Thymus (tissue), 11 donors: Measurements from ENCODE around the gene CLPTM1. TPM values are rescaled to one million over a fixed set of nuclear protein-coding genes. Genes with fewer than 3 reads are reported as not detected.
"Not testable (repeated sequence)": the region's sequence is repeated elsewhere in the genome, so short reads cannot be mapped to it uniquely, and the experiment has no call there.

ENCODE experiments used
- DNase-seq, 9 donors: peaks; one replicate each; pipeline ENCODE4 v3.0.0-alpha.2; 2013; ENCODE audit warnings: low spot score in 9 of 9, low read depth in 6 of 9, missing footprints in 1 of 9
- H3K27ac ChIP-seq, 2 donors: one replicate each; pipeline ENCODE4 v1.5.1; 2013; ENCODE audit warnings: control low read depth in 1 of 2, low read depth in 1 of 2, low read length in 1 of 2, mild to moderate bottlenecking in 1 of 2, moderate library complexity in 1 of 2
- H3K27me3 ChIP-seq, 2 donors: one replicate each; pipeline ENCODE4 v1.5.1; 2013; ENCODE audit warnings: low read length in 1 of 2; ENCODE audit not compliant: control insufficient read depth in 2 of 2, insufficient read depth in 1 of 2
- H3K36me3 ChIP-seq, 2 donors: one replicate each; pipeline ENCODE4 v1.5.1; 2013; ENCODE audit warnings: low read length in 1 of 2, mild to moderate bottlenecking in 1 of 2, moderate library complexity in 1 of 2; ENCODE audit not compliant: control insufficient read depth in 2 of 2, insufficient read depth in 2 of 2
- H3K4me1 ChIP-seq, 2 donors: one replicate each; pipeline ENCODE4 v1.5.1; 2013; ENCODE audit warnings: low read length in 2 of 2; ENCODE audit not compliant: control insufficient read depth in 2 of 2, insufficient read depth in 2 of 2
- H3K4me3 ChIP-seq, 2 donors: one replicate each; pipeline ENCODE4 v1.5.1; 2013; ENCODE audit warnings: low read length in 2 of 2, control low read depth in 1 of 2, mild to moderate bottlenecking in 1 of 2
- H3K9me3 ChIP-seq, 2 donors: one replicate each; pipeline ENCODE4 v1.5.1; 2013; ENCODE audit warnings: low read length in 1 of 2, mild to moderate bottlenecking in 1 of 2; ENCODE audit not compliant: control insufficient read depth in 2 of 2, insufficient read depth in 1 of 2
- whole genome bisulfite sequencing: extraction: QIAGEN DNeasy Blood & Tissue Kit; methylation state at CpG from one replicate; pipeline ENCODE4 v1.1.7; 2013; 5-methylcytosine and 5-hydroxymethylcytosine counted together
- polyA plus RNA-seq: library from polyadenylated mRNA; stranded (reverse); fragments of 200-250 nt; gene quantifications from one replicate; pipeline ENCODE4 v1.2.3, GENCODE V29; 2013
- total RNA-seq: library from RNA; stranded (reverse); fragments of 120-200 nt; gene quantifications from one replicate; pipeline ENCODE4 v1.2.4, GENCODE V29; 2013
- donor health status: healthy.

Gene CLPTM1
- total and polyA plus RNA-seq, 2 donors = 14.6 to 36.8 TPM

- WGBS = 98% methylated on average over 5 of the region's 5 CpGs
- no peaks in the 10 kb centered on the region for H3K9me3 ChIP-seq
- H3K4me1 ChIP-seq = no peaks in the 10 kb centered on the region
- H3K27me3 ChIP-seq = no peaks in the 10 kb centered on the region
- no peak overlapping the region for H3K4me3 ChIP-seq
- H3K27ac ChIP-seq = no peak overlapping the region
- no peak for DNase-seq
- peaks cover 39 to 44% of the 10 kb centered on the region in 2 donors for H3K36me3 ChIP-seq
Measured at GRCh38 chr19:44968118-44968517, 12.9 kb downstream of the CLPTM1 start.

GRCh38 chr19:44968670-44969069 is 13.5 kb downstream of the CLPTM1 start:
- Histone ChIP-seq H3K4me1 (no peaks in the 10 kb centered on the region), H3K4me3 (no peak overlapping the region), H3K36me3 (peaks cover 45 to 49% of the 10 kb centered on the region in 2 donors), H3K9me3 (no peaks in the 10 kb centered on the region), H3K27ac (no peak overlapping the region), H3K27me3 (no peaks in the 10 kb centered on the region)
- DNase-seq = no peak
- 98% methylated on average over 4 of the region's 4 CpGs for WGBS

GRCh38 chr19:44969437-44969836 is 14.3 kb downstream of the CLPTM1 start:
- WGBS = 96% methylated on average over 5 of the region's 5 CpGs
- Histone ChIP-seq H3K9me3 (no peaks in the 10 kb centered on the region), H3K36me3 (peaks cover 46 to 52% of the 10 kb centered on the region in 2 donors), H3K27me3 (no peaks in the 10 kb centered on the region), H3K4me1 (no peaks in the 10 kb centered on the region), H3K4me3 (no peak overlapping the region), H3K27ac (no peak overlapping the region)
- DNase-seq = no peak

- DNase-seq, H3K27ac ChIP-seq, H3K27me3 ChIP-seq, H3K4me1 ChIP-seq, H3K4me3 ChIP-seq, H3K9me3 ChIP-seq: not testable (repeated sequence)
- over 99% methylated on average over 6 of the region's 6 CpGs for WGBS
- peaks cover 60 to 61% of the 10 kb centered on the region in 2 donors for H3K36me3 ChIP-seq
Measured at GRCh38 chr19:44971451-44971850, 16.3 kb downstream of the CLPTM1 start.

GRCh38 chr19:44972802-44973201 is 17.6 kb downstream of the CLPTM1 start:
- no peaks in the 10 kb centered on the region for H3K4me1 ChIP-seq
- WGBS = 96% methylated on average over 13 of the region's 13 CpGs

GRCh38 chr19:44973982-44974735 is 19.0 kb downstream of the CLPTM1 start:
- no peaks in the 10 kb centered on the region for H3K9me3 ChIP-seq
- H3K4me1 ChIP-seq = no peaks in the 10 kb centered on the region
- H3K4me3 ChIP-seq = no peak overlapping the region
- DNase-seq = no peak
- H3K27ac ChIP-seq = no peak overlapping the region
- 99% methylated on average over 21 of the region's 21 CpGs for WGBS
- H3K27me3 ChIP-seq = no peaks in the 10 kb centered on the region
- peaks cover 58 to 68% of the 10 kb centered on the region in 2 donors for H3K36me3 ChIP-seq

More at GRCh38 chr19:44972802-44973201, 17.6 kb downstream of the CLPTM1 start:
- H3K36me3 ChIP-seq = peaks cover 63 to 67% of the 10 kb centered on the region in 2 donors
- H3K4me3 ChIP-seq = no peak overlapping the region
- no peak for DNase-seq
- no peak overlapping the region for H3K27ac ChIP-seq
- no peaks in the 10 kb centered on the region for H3K27me3 ChIP-seq
- no peaks in the 10 kb centered on the region for H3K9me3 ChIP-seq

GRCh38 chr19:44974857-44975256 is 19.7 kb downstream of the CLPTM1 start:
- Histone ChIP-seq H3K36me3 (peaks cover 64 to 72% of the 10 kb centered on the region in 2 donors), H3K27ac (no peak overlapping the region), H3K9me3 (no peaks in the 10 kb centered on the region), H3K4me1 (no peaks in the 10 kb centered on the region), H3K4me3 (no peak overlapping the region), H3K27me3 (no peaks in the 10 kb centered on the region)
- no peak for DNase-seq
- WGBS = 99% methylated on average over 5 of the region's 5 CpGs

- H3K4me1 ChIP-seq = no peaks in the 10 kb centered on the region
- DNase-seq = no peak
- no peak overlapping the region for H3K27ac ChIP-seq
- no peaks in the 10 kb centered on the region for H3K9me3 ChIP-seq
- H3K36me3 ChIP-seq = peaks cover 68 to 70% of the 10 kb centered on the region in 2 donors
- WGBS = 97% methylated on average over 4 of the region's 4 CpGs
- H3K4me3 ChIP-seq = no peak overlapping the region
- H3K27me3 ChIP-seq = no peaks in the 10 kb centered on the region
Measured at GRCh38 chr19:44975444-44975843, 20.3 kb downstream of the CLPTM1 start.

- Histone ChIP-seq H3K27me3 (no peaks in the 10 kb centered on the region), H3K36me3 (peaks cover 46 to 75% of the 10 kb centered on the region in 2 donors), H3K4me3 (no peak overlapping the region), H3K9me3 (no peaks in the 10 kb centered on the region), H3K4me1 (no peaks in the 10 kb centered on the region), H3K27ac (no peak overlapping the region)
- DNase-seq = no peak
- 95% methylated on average over 9 of the region's 9 CpGs for WGBS
Measured at GRCh38 chr19:44984005-44984404, 28.8 kb downstream of the CLPTM1 start.
